HL-60 (cell line): ENCODE measurements around the gene SPINT2.

Source experiments
- DNase-seq, 2 experiments: peaks; one replicate each; pipeline ENCODE4 v3.0.0-alpha.2; 2010 to 2020; ENCODE audit warnings: low read depth in 1 of 2, low spot score in 1 of 2
- H3K27ac ChIP-seq: fragments of 250-450 bp; sonication (Bioruptor Pico); replicated peaks from 2 replicates; pipeline ENCODE4 v1.5.1; 2020; ENCODE audit warnings: mild to moderate bottlenecking, moderate library complexity
- H3K27me3 ChIP-seq: fragments of 250-450 bp; sonication (Bioruptor Pico); 2 replicates; pipeline ENCODE4 v1.5.1; 2021; ENCODE audit warnings: mild to moderate bottlenecking, moderate library complexity; ENCODE audit not compliant: insufficient read depth, poor library complexity, severe bottlenecking
- H3K4me3 ChIP-seq: replicated peaks from 2 replicates; pipeline ENCODE4 v1.5.1; 2011; ENCODE audit warnings: mild to moderate bottlenecking, control low read depth, low read length; ENCODE audit not compliant: insufficient read depth
- GABPA ChIP-seq: IDR thresholded peaks from 2 replicates; pipeline ENCODE4 v1.6.1; 2012; ENCODE audit warnings: low read depth
- POLR2AphosphoS5 ChIP-seq: IDR thresholded peaks from 2 replicates; pipeline ENCODE4 v1.6.1; 2012; ENCODE audit warnings: low read depth
- SPI1 ChIP-seq: IDR thresholded peaks from 2 replicates; pipeline ENCODE4 v1.6.1; 2012; ENCODE audit warnings: low read depth, mild to moderate bottlenecking, borderline replicate concordance
- TF ChIP-seq, protein P1 (sequence below): IDR thresholded peaks from 2 replicates; pipeline ENCODE4 v1.6.1; 2012; ENCODE audit warnings: low read depth; ENCODE audit not compliant: insufficient replicate concordance
- TF ChIP-seq, protein P2 (sequence below): IDR thresholded peaks from one replicate; pipeline ENCODE4 v1.5.1; 2011; ENCODE audit warnings: low read length, control low read depth, inconsistent platforms; ENCODE audit not compliant: insufficient read depth

Gene SPINT2

DNA sequence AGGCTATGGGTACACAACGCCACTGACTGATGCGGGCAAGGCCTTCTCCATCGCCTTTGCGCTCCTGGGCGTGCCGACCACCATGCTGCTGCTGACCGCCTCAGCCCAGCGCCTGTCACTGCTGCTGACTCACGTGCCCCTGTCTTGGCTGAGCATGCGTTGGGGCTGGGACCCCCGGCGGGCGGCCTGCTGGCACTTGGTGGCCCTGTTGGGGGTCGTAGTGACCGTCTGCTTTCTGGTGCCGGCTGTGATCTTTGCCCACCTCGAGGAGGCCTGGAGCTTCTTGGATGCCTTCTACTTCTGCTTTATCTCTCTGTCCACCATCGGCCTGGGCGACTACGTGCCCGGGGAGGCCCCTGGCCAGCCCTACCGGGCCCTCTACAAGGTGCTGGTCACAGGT is 62.2 kb downstream of the SPINT2 start:
- H3K27me3 ChIP-seq, result no peaks in the 10 kb centered on the region
- no peak overlapping the region for H3K27ac ChIP-seq
- TF ChIP-seq GABPA (no peak), SPI1 (no peak), POLR2AphosphoS5 (no peak)
- H3K4me3 ChIP-seq, result no peak overlapping the region
- DNase-seq, result no peak

DNA sequence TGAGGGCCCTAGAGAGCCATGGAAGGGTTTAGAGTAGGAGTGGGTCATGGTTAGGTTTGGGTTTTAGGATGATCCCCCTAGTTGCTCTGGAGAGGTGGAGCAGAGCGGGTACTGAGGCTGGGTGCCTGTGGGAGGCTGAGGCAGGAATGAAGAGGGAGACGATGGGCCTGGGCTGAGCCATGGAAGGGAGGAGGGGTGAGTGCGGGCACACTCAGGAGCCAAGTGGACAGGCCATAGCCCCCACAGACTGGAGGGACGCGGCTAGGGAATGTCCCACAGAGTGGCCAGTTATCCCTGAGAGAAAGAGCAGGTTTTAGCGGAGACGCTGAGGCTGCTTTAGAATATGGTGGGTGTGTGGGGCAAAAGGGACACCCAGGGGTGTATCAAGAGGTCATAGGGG is 65.3 kb downstream of the SPINT2 start:
- no peak for DNase-seq
- no peak overlapping the region for H3K4me3 ChIP-seq
- TF ChIP-seq, protein P1, sequence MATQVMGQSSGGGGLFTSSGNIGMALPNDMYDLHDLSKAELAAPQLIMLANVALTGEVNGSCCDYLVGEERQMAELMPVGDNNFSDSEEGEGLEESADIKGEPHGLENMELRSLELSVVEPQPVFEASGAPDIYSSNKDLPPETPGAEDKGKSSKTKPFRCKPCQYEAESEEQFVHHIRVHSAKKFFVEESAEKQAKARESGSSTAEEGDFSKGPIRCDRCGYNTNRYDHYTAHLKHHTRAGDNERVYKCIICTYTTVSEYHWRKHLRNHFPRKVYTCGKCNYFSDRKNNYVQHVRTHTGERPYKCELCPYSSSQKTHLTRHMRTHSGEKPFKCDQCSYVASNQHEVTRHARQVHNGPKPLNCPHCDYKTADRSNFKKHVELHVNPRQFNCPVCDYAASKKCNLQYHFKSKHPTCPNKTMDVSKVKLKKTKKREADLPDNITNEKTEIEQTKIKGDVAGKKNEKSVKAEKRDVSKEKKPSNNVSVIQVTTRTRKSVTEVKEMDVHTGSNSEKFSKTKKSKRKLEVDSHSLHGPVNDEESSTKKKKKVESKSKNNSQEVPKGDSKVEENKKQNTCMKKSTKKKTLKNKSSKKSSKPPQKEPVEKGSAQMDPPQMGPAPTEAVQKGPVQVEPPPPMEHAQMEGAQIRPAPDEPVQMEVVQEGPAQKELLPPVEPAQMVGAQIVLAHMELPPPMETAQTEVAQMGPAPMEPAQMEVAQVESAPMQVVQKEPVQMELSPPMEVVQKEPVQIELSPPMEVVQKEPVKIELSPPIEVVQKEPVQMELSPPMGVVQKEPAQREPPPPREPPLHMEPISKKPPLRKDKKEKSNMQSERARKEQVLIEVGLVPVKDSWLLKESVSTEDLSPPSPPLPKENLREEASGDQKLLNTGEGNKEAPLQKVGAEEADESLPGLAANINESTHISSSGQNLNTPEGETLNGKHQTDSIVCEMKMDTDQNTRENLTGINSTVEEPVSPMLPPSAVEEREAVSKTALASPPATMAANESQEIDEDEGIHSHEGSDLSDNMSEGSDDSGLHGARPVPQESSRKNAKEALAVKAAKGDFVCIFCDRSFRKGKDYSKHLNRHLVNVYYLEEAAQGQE, result no peak
- TF ChIP-seq GABPA (no peak), POLR2AphosphoS5 (no peak), SPI1 (no peak)
- TF ChIP-seq, protein P2, sequence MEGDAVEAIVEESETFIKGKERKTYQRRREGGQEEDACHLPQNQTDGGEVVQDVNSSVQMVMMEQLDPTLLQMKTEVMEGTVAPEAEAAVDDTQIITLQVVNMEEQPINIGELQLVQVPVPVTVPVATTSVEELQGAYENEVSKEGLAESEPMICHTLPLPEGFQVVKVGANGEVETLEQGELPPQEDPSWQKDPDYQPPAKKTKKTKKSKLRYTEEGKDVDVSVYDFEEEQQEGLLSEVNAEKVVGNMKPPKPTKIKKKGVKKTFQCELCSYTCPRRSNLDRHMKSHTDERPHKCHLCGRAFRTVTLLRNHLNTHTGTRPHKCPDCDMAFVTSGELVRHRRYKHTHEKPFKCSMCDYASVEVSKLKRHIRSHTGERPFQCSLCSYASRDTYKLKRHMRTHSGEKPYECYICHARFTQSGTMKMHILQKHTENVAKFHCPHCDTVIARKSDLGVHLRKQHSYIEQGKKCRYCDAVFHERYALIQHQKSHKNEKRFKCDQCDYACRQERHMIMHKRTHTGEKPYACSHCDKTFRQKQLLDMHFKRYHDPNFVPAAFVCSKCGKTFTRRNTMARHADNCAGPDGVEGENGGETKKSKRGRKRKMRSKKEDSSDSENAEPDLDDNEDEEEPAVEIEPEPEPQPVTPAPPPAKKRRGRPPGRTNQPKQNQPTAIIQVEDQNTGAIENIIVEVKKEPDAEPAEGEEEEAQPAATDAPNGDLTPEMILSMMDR, result no peak
- H3K27ac ChIP-seq, result no peak overlapping the region
- no peaks in the 10 kb centered on the region for H3K27me3 ChIP-seq

DNA sequence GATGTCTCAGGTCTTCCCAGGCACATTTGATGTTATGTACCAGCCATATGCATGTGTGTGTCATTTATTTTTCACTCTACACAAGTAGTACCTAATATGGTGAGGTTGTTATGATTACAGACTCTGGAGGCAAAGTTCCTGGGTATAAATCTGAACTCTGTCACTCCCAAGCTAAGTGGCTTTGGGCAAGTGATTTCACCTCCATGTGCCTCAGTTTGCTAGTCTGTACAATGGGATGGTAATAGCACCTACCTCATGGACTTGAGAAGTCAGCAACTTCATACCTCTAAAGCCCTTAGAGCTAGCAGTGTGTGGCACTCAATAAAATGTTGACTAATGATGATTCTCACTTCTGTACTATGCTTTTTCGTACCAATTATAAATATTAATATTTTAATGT is 67.4 kb downstream of the SPINT2 start:
- no peaks in the 10 kb centered on the region for H3K27me3 ChIP-seq
- no peak for DNase-seq
- no peak for TF ChIP-seq SPI1
- no peak for TF ChIP-seq POLR2AphosphoS5
- TF ChIP-seq, protein P2, result no peak
- TF ChIP-seq, protein P1, result no peak
- TF ChIP-seq GABPA, result no peak

DNA sequence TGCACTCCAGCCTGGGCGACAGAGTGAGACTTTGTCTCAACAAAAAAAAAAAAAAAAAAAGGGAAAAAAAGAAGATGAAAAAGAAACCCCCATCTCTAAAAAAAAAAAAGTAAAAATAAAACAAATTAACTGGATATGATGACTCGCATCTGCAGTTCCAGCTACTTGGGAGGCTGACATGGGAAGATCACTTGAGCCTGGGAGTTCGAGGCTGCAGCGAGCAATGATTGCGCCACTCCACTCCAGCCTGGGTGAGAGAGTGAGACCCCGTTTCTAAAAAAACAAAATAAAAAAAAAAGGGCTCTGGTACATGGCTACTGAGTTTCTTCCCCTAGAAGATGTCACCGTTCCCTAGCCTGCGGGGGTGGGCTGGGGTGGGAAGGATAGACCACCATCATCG is 68.9 kb downstream of the SPINT2 start:
- Histone ChIP-seq H3K27ac (no peak overlapping the region), H3K27me3 (no peaks in the 10 kb centered on the region), H3K4me3 (no peak overlapping the region)
- TF ChIP-seq, protein P2, result no peak
- no peak for TF ChIP-seq GABPA
- no peak for TF ChIP-seq SPI1
- TF ChIP-seq POLR2AphosphoS5, result no peak
- TF ChIP-seq, protein P1, result no peak
- DNase-seq, result no peak

More for the DNA sequence above, 67.4 kb downstream of the SPINT2 start:
- no peak overlapping the region for H3K4me3 ChIP-seq
- H3K27ac ChIP-seq, result no peak overlapping the region
